GM12891 (cell line): Measurements from ENCODE around the gene AANAT.

Experiments used
- POLR2A ChIP-seq: IDR thresholded peaks from 2 replicates; pipeline ENCODE4 v1.6.1; 2011; ENCODE audit warnings: low read depth, low read length, control low read depth
- POLR2AphosphoS5 ChIP-seq: IDR thresholded peaks from 2 replicates; pipeline ENCODE4 v1.6.1; 2011; ENCODE audit warnings: low read depth, low read length, control low read depth
- POU2F2 ChIP-seq: IDR thresholded peaks from 2 replicates; pipeline ENCODE4 v1.6.1; 2011; ENCODE audit warnings: low read depth, mild to moderate bottlenecking, control low read depth, low read length, moderate library complexity
- SPI1 ChIP-seq: IDR thresholded peaks from 2 replicates; pipeline ENCODE4 v1.6.1; 2011; ENCODE audit warnings: low read depth, low read length, control low read depth
- TAF1 ChIP-seq: IDR thresholded peaks from 2 replicates; pipeline ENCODE4 v1.6.1; 2011; ENCODE audit warnings: low read depth, low read length, control low read depth

- TF ChIP-seq POLR2A (no peak), POLR2AphosphoS5 (no peak), TAF1 (no peak), SPI1 (no peak), POU2F2 (no peak)
Observed at GRCh38 chr17:76517638-76518038, 50.2 kb downstream of the AANAT start.
